GM12891 (cell line): ENCODE data around the gene FAM185A.
"Not testable (repeated sequence)": the region's sequence is repeated elsewhere in the genome, so short reads cannot be mapped to it uniquely, and the experiment has no call there.

Experiments
- POLR2A ChIP-seq: IDR thresholded peaks from 2 replicates; pipeline ENCODE4 v1.6.1; 2011; ENCODE audit warnings: low read depth, low read length, control low read depth
- TAF1 ChIP-seq: IDR thresholded peaks from 2 replicates; pipeline ENCODE4 v1.6.1; 2011; ENCODE audit warnings: low read depth, low read length, control low read depth

DNA sequence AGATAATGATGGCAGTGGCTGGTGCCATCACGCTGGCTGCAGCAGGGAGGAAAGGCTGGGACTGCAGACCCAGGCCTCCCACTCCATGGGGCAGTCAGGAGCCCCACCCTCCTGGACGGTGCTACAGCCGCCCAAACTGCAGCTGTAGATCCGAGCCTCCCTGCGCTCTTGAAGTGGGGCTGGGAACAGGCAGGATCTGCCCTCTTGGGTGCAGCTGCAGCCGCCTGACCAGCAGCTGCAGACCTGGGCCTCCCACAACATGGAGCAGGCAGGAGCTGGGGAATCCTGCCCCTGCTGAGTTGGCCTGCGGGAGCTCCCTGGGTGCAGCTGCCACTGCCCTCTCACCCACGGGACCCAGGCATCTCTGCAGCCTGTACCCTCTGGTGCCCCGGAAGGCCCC lies 4.9 kb upstream of the FAM185A start:
- not testable (repeated sequence) for TF ChIP-seq POLR2A, TAF1
